ENCODE measurements around the gene RALGPS1.

RALGPS1 gene

GRCh38 chr9:127025042-127025441, 110.5 kb downstream of the RALGPS1 start:
- POLR2A ChIA-PET, result no interaction called here
- no peak for TF ChIP-seq HDGF (IDR thresholded peaks at IDR 0.05; ENCODE audit: borderline replicate concordance)
- no peak for TF ChIP-seq ZNF384 (IDR thresholded peaks at IDR 0.05)
- no peak for TF ChIP-seq ELF4 (IDR thresholded peaks at IDR 0.05)
- TF ChIP-seq FOXA1 (IDR thresholded peaks at IDR 0.05), result no peak
- TF ChIP-seq SP1 (IDR thresholded peaks at IDR 0.05), result no peak
- TF ChIP-seq CTBP1 (IDR thresholded peaks at IDR 0.05; ENCODE audit: borderline replicate concordance), result no peak
- TF ChIP-seq SUZ12 (IDR thresholded peaks at IDR 0.05), result no peak
- no peak for TF ChIP-seq NFRKB (IDR thresholded peaks at IDR 0.05)
- DNase-seq (ENCODE audit: extremely low spot score), result no peak
- CTCF ChIA-PET, result no interaction called here

GRCh38 chr9:127027694-127028093, 113.1 kb downstream of the RALGPS1 start:
- POLR2A ChIA-PET, result no interaction called here
- TF ChIP-seq FOXM1 (IDR thresholded peaks at IDR 0.05; ENCODE audit: borderline replicate concordance), result no peak
- no peak for TF ChIP-seq FOXK2 (IDR thresholded peaks at IDR 0.05)
- TF ChIP-seq SUZ12 (IDR thresholded peaks at IDR 0.05), result no peak
- no peak for TF ChIP-seq LEF1 (IDR thresholded peaks at IDR 0.05; ENCODE audit: borderline replicate concordance)
- TF ChIP-seq NFRKB (IDR thresholded peaks at IDR 0.05), result no peak
- TF ChIP-seq HDGF (IDR thresholded peaks at IDR 0.05; ENCODE audit: borderline replicate concordance), result no peak
- no peak for TF ChIP-seq ZNF384 (IDR thresholded peaks at IDR 0.05)
- no peak for TF ChIP-seq ELF4 (IDR thresholded peaks at IDR 0.05)
- no peak for TF ChIP-seq PKNOX1 (IDR thresholded peaks at IDR 0.05)
- TF ChIP-seq ARNT (IDR thresholded peaks at IDR 0.05), result no peak
- CTCF ChIA-PET, result no interaction called here
- DNase-seq (ENCODE audit: extremely low spot score), result no peak

GRCh38 chr9:127029548-127029947, 115.0 kb downstream of the RALGPS1 start:
- DNase-seq (ENCODE audit: extremely low spot score), result no peak
- TF ChIP-seq BHLHE40 (IDR thresholded peaks at IDR 0.05; ENCODE audit: borderline replicate concordance) (no peak), L3MBTL2 (conservative IDR thresholded peaks at IDR 0.05) (no peak), HDGF (IDR thresholded peaks at IDR 0.05; ENCODE audit: borderline replicate concordance) (no peak), TARDBP (IDR thresholded peaks at IDR 0.05) (no peak), LEF1 (IDR thresholded peaks at IDR 0.05; ENCODE audit: borderline replicate concordance) (no peak), FOXA1 (IDR thresholded peaks at IDR 0.05) (no peak), FOXM1 (IDR thresholded peaks at IDR 0.05; ENCODE audit: borderline replicate concordance) (no peak), ZNF384 (IDR thresholded peaks at IDR 0.05) (no peak), CTBP1 (IDR thresholded peaks at IDR 0.05; ENCODE audit: borderline replicate concordance) (no peak), ELF4 (IDR thresholded peaks at IDR 0.05) (no peak), SUZ12 (IDR thresholded peaks at IDR 0.05) (no peak), NFRKB (IDR thresholded peaks at IDR 0.05) (no peak), PKNOX1 (IDR thresholded peaks at IDR 0.05) (no peak), SP1 (IDR thresholded peaks at IDR 0.05) (no peak), ARNT (IDR thresholded peaks at IDR 0.05) (no peak), FOXK2 (IDR thresholded peaks at IDR 0.05) (no peak)
- CTCF ChIA-PET, result no interaction called here
- POLR2A ChIA-PET, result no interaction called here

- POLR2A ChIA-PET, result no interaction called here
- CTCF ChIA-PET, result no interaction called here
- no peak for TF ChIP-seq ZNF384 (IDR thresholded peaks at IDR 0.05)
- TF ChIP-seq TARDBP (IDR thresholded peaks at IDR 0.05), result no peak
- no peak for TF ChIP-seq BHLHE40 (IDR thresholded peaks at IDR 0.05; ENCODE audit: borderline replicate concordance)
- no peak for TF ChIP-seq ARNT (IDR thresholded peaks at IDR 0.05)
- TF ChIP-seq FOXA1 (IDR thresholded peaks at IDR 0.05), result no peak
- TF ChIP-seq CTBP1 (IDR thresholded peaks at IDR 0.05; ENCODE audit: borderline replicate concordance), result no peak
- TF ChIP-seq HDGF (IDR thresholded peaks at IDR 0.05; ENCODE audit: borderline replicate concordance), result no peak
- no peak for TF ChIP-seq FOXK2 (IDR thresholded peaks at IDR 0.05)
- no peak for DNase-seq (ENCODE audit: extremely low spot score)
Observed at GRCh38 chr9:127030814-127031740, 116.5 kb downstream of the RALGPS1 start.

- TF ChIP-seq SUZ12 (IDR thresholded peaks at IDR 0.05) (no peak), ARNT (IDR thresholded peaks at IDR 0.05) (no peak)
- CTCF ChIA-PET, result no interaction called here
- POLR2A ChIA-PET, result no interaction called here
- no peak for DNase-seq (ENCODE audit: extremely low spot score)
Observed at GRCh38 chr9:127032256-127032655, 117.7 kb downstream of the RALGPS1 start.

- ChIA-PET POLR2A (no interaction called here), CTCF (no interaction called here)
- no peak for DNase-seq (ENCODE audit: extremely low spot score)
- TF ChIP-seq CTBP1 (IDR thresholded peaks at IDR 0.05; ENCODE audit: borderline replicate concordance) (no peak), LEF1 (IDR thresholded peaks at IDR 0.05; ENCODE audit: borderline replicate concordance) (no peak), NFRKB (IDR thresholded peaks at IDR 0.05) (no peak), FOXA1 (IDR thresholded peaks at IDR 0.05) (no peak), TARDBP (IDR thresholded peaks at IDR 0.05) (no peak), L3MBTL2 (conservative IDR thresholded peaks at IDR 0.05) (no peak), ARNT (IDR thresholded peaks at IDR 0.05) (no peak), FOXM1 (IDR thresholded peaks at IDR 0.05; ENCODE audit: borderline replicate concordance) (no peak), SUZ12 (IDR thresholded peaks at IDR 0.05) (no peak)
Observed at GRCh38 chr9:127033061-127033460, 118.5 kb downstream of the RALGPS1 start.

GRCh38 chr9:127033789-127034188, 119.2 kb downstream of the RALGPS1 start:
- DNase-seq (ENCODE audit: extremely low spot score), result no peak
- TF ChIP-seq SUZ12 (IDR thresholded peaks at IDR 0.05), result no peak
- TF ChIP-seq BHLHE40 (IDR thresholded peaks at IDR 0.05; ENCODE audit: borderline replicate concordance), result no peak
- TF ChIP-seq LEF1 (IDR thresholded peaks at IDR 0.05; ENCODE audit: borderline replicate concordance), result no peak
- no peak for TF ChIP-seq NFRKB (IDR thresholded peaks at IDR 0.05)
- TF ChIP-seq FOXK2 (IDR thresholded peaks at IDR 0.05), result no peak
- no peak for TF ChIP-seq TARDBP (IDR thresholded peaks at IDR 0.05)
- no peak for TF ChIP-seq FOXM1 (IDR thresholded peaks at IDR 0.05; ENCODE audit: borderline replicate concordance)
- no peak for TF ChIP-seq HDGF (IDR thresholded peaks at IDR 0.05; ENCODE audit: borderline replicate concordance)
- no peak for TF ChIP-seq PKNOX1 (IDR thresholded peaks at IDR 0.05)
- TF ChIP-seq ZNF384 (IDR thresholded peaks at IDR 0.05), result no peak
- TF ChIP-seq SP1 (IDR thresholded peaks at IDR 0.05), result no peak
- no peak for TF ChIP-seq FOXA1 (IDR thresholded peaks at IDR 0.05)
- TF ChIP-seq ELF4 (IDR thresholded peaks at IDR 0.05), result no peak
- TF ChIP-seq ARNT (IDR thresholded peaks at IDR 0.05), result no peak
- TF ChIP-seq L3MBTL2 (conservative IDR thresholded peaks at IDR 0.05), result no peak
- no peak for TF ChIP-seq CTBP1 (IDR thresholded peaks at IDR 0.05; ENCODE audit: borderline replicate concordance)
- ChIA-PET POLR2A (no interaction called here), CTCF (interaction anchor here (0.8 kb wide), 1 partner anchor 33 kb away, joined by 3 read pairs; no protein-coding TSS in a partner anchor)

Data from HEK293T (cell line).